K562 (cell line): ENCODE results near the gene CDC26. TPM values are rescaled to one million over a fixed set of nuclear protein-coding genes. Genes with fewer than 3 reads are reported as not detected.

Experiments used
- ATAC-seq: fragments of 200-7000 bp; cut with Tn5 transposase; 3 replicates; pipeline ENCODE4 v1.9.1; 2020; ENCODE audit warnings: moderate library complexity
- BruUV-seq: library from RNA; stranded (reverse); fragments of 400-500 nt; replicated peaks from 2 replicates; lab custom pipeline; 2021; lab: Mats Ljungman, UMichigan
- CTCF ChIA-PET: fragments of 300-600 bp; formaldehyde crosslinking; extraction: SDS; loops from one replicate; lab custom pipeline; 2021; ENCODE audit warnings: low intra/inter-chr PET ratio; lab: Yijun Ruan, JAX
- POLR2A ChIA-PET: fragments of 300-600, 350-650 bp; sonication (Branson Sonifier 250); formaldehyde crosslinking; extraction: SDS; loops from one replicate; lab custom pipeline; 2021; ENCODE audit warnings: antibody characterized with exemption, inconsistent platforms; lab: Yijun Ruan, JAX
- DNase-seq, 4 experiments: peaks; one replicate each; pipeline versions ENCODE4 v3.0.0 to v3.0.0-alpha.2; 2011 to 2018; ENCODE audit warnings: low spot score in 3 of 4, mixed read lengths in 3 of 4; ENCODE audit errors: extremely low read depth in 1 of 4
- FAIRE-seq: peaks from 2 replicates; lab custom pipeline; 2011; peaks lifted over from hg19 to GRCh38; lab: Jason Lieb, UNC
- H2AFZ ChIP-seq: 2 replicates; pipeline ENCODE4 v1.6.0; 2011; ENCODE audit warnings: low read depth, low read length, control low read depth, inconsistent platforms
- H3K27ac ChIP-seq: fragments of 200-600 bp; 3 replicates; pipeline ENCODE4 v1.8.0; 2011; ENCODE audit warnings: low read depth, mild to moderate bottlenecking, control low read depth, inconsistent platforms, low read length, moderate library complexity, mixed read lengths; ENCODE audit errors: extremely low read depth
- H3K27me3 ChIP-seq, 2 experiments: fragments of 300-600 bp in 1 of 2; 2 replicates in 1 of 2; 3 replicates in 1 of 2; pipeline versions ENCODE4 v1.6.0 to v1.8.0; 2011; ENCODE audit warnings: inconsistent platforms in 2 of 2, low read length in 2 of 2, mild to moderate bottlenecking in 1 of 2, mixed read lengths in 1 of 2, moderate library complexity in 1 of 2; ENCODE audit not compliant: control insufficient read depth in 2 of 2, insufficient read depth in 2 of 2
- H3K36me3 ChIP-seq: fragments of 300-600 bp; 3 replicates; pipeline ENCODE4 v1.8.0; 2011; ENCODE audit warnings: mild to moderate bottlenecking, low read length, inconsistent platforms; ENCODE audit not compliant: control insufficient read depth, insufficient read depth
- H3K4me1 ChIP-seq, 2 experiments: fragments of 200-600 bp in 1 of 2; replicated peaks in 1 of 2; 2 replicates in 1 of 2; 3 replicates in 1 of 2; pipeline versions ENCODE4 v1.5.1 to v1.8.0; 2011; ENCODE audit warnings: inconsistent platforms in 2 of 2, low read length in 2 of 2, mild to moderate bottlenecking in 1 of 2, mixed read lengths in 1 of 2, moderate library complexity in 1 of 2; ENCODE audit not compliant: control insufficient read depth in 2 of 2, insufficient read depth in 2 of 2
- H3K4me2 ChIP-seq: 2 replicates; pipeline ENCODE4 v1.6.1; 2011; ENCODE audit warnings: low read length, control low read depth, inconsistent platforms, mixed read lengths; ENCODE audit not compliant: insufficient read depth
- H3K4me3 ChIP-seq: fragments of 200-600 bp; sonication (generic), shearing (Covaris generic); 2 replicates; pipeline ENCODE4 v1.5.1; 2016; ENCODE audit warnings: control low read depth, inconsistent platforms
- H3K79me2 ChIP-seq: fragments of 200-600 bp; 3 replicates; pipeline ENCODE4 v1.8.0; 2011; ENCODE audit warnings: low read length, inconsistent platforms; ENCODE audit not compliant: control insufficient read depth, insufficient read depth
- H3K9ac ChIP-seq, 2 experiments: 2 replicates each; pipeline versions ENCODE4 v1.6.0 to v1.6.1; 2011; ENCODE audit warnings: low read depth in 2 of 2, low read length in 2 of 2, control low read depth in 1 of 2, inconsistent platforms in 1 of 2, mild to moderate bottlenecking in 1 of 2, mixed read lengths in 1 of 2; ENCODE audit not compliant: insufficient read depth in 1 of 2
- H3K9me1 ChIP-seq: one replicate; pipeline ENCODE4 v1.6.0; 2011; ENCODE audit warnings: inconsistent platforms, mild to moderate bottlenecking, low read length, moderate library complexity; ENCODE audit not compliant: control insufficient read depth, insufficient read depth
- H3K9me3 ChIP-seq: replicated peaks from 2 replicates; pipeline ENCODE4 v1.5.1; 2011; ENCODE audit warnings: low read depth, low read length, inconsistent platforms; ENCODE audit not compliant: control insufficient read depth, insufficient read depth
- H4K20me1 ChIP-seq: replicated peaks from 2 replicates; pipeline ENCODE4 v1.6.1; 2011; ENCODE audit warnings: low read length, inconsistent platforms, mixed read lengths; ENCODE audit not compliant: control insufficient read depth, insufficient read depth
- EGR1 ChIP-seq: fragments of 450-650 bp; conservative IDR thresholded peaks from 2 replicates; pipeline ENCODE4 v1.6.1; 2017; ENCODE audit warnings: mild to moderate bottlenecking
- FIP1L1 ChIP-seq: fragments of 200-400 bp; formaldehyde crosslinking; IDR thresholded peaks from 2 replicates; pipeline ENCODE4 v1.6.1; 2018; ENCODE audit warnings: mild to moderate bottlenecking, low read depth, low read length; ENCODE audit not compliant: poor library complexity, severe bottlenecking
- MBD1 ChIP-seq: fragments of 250-450 bp; sonication (Bioruptor Pico); IDR thresholded peaks from 2 replicates; pipeline ENCODE4 v1.8.0; 2022; ENCODE audit warnings: inconsistent platforms
- MITF ChIP-seq: IDR thresholded peaks from 2 replicates; pipeline ENCODE4 v1.6.1; 2014; ENCODE audit warnings: antibody characterized with exemption
- MYNN ChIP-seq, 2 experiments: sonication (generic); formaldehyde crosslinking in 1 of 2; IDR thresholded peaks; 2 replicates each; pipeline versions ENCODE4 v1.5.0 to v1.6.1; 2016 to 2020; ENCODE audit warnings: antibody characterized with exemption in 1 of 2, missing genetic modification reagents in 1 of 2
- NFIX ChIP-seq: fragments of 250-450 bp; sonication (Bioruptor Pico); IDR thresholded peaks from 2 replicates; pipeline ENCODE4 v1.4.0; 2020; ENCODE audit warnings: low read depth, mild to moderate bottlenecking, moderate library complexity
- REST ChIP-seq, 2 experiments: fragments of 450-650 bp; formaldehyde crosslinking in 1 of 2; IDR thresholded peaks; 2 replicates each; pipeline versions ENCODE4 v1.4.0 to v1.6.1; 2014 to 2020; ENCODE audit warnings: mild to moderate bottlenecking in 2 of 2, borderline replicate concordance in 1 of 2, low read depth in 1 of 2
- SUPT5H ChIP-seq: fragments of 450-650 bp; IDR thresholded peaks from 2 replicates; pipeline ENCODE4 v1.6.1; 2016
- WGBS: fragments of 100-300 bp; shearing (Covaris generic); methylation state at CpG from one replicate; pipeline ENCODE4 v1.1.6; 2016; ENCODE audit warnings: low coverage, mixed read lengths; ENCODE audit not compliant: insufficient coverage; ENCODE audit errors: missing lambda C conversion rate; 5-methylcytosine and 5-hydroxymethylcytosine counted together
- in situ Hi-C: fragments of 300-500 bp; cut with MboI; formaldehyde crosslinking; loops from 4 replicates; pipeline ENCODE4 v1.15.0; 2018; ENCODE audit warnings: inconsistent platforms, mixed read lengths
- intact Hi-C: fragments of 100-400 bp; cut with micrococcal nuclease; formaldehyde crosslinking; loops from 2 replicates; pipeline ENCODE4 v1.14.2; 2022
- polyA plus RNA-seq, 8 experiments: library from polyadenylated mRNA; depleted of rRNA in 4 of 8; stranded (reverse) in 5 of 8; unstranded in 3 of 8; fragments of >200 nt; fragmentation: Nextera tagmentation in 2 of 8; fragmentation: Illumina TruSeq in 1 of 8; extraction: Ambion mirVana in 2 of 8; extraction: Trizol in 1 of 8; gene quantifications; 2 replicates each; pipeline versions ENCODE4 v1.2.1 to v1.2.3, GENCODE V29; 2011 to 2014; ENCODE audit warnings: inconsistent platforms in 1 of 8, missing spikeins in 1 of 8
- total RNA-seq, 7 experiments: library from RNA; depleted of rRNA in 6 of 7; stranded (reverse); fragments of >200 nt in 6 of 7; fragmentation: Illumina TruSeq in 2 of 7; extraction: Trizol in 2 of 7; gene quantifications; 2 replicates each; pipeline versions ENCODE4 v1.2.1 to v1.2.3, GENCODE V29; 2011 to 2021; ENCODE audit warnings: low replicate concordance in 1 of 7

Gene CDC26
- total and polyA plus RNA-seq, 9 of the 15 experiments (the other 6 are each of a cell fraction or from before 2014, with no cell fraction given), result 33.0 to 147 (median 60.0) TPM

GRCh38 chr9:113221003-113221799 is 54.2 kb downstream of the CDC26 start, which contains the start of the genes FKBP15 and SLC31A1:
TSS of gene FKBP15 (minus strand) at chr9:113221277. CDS start at chr9:113221243, 34 bp downstream.
TSS of gene SLC31A1 (plus strand) at chr9:113221544. CDS start at chr9:113256149, 34,605 bp downstream.
- in situ Hi-C loops (no loop called here), intact Hi-C loops (loop anchor here (2.0 kb wide), 1 partner anchor 54 kb away; the partner anchor contains the start of genes CDC26 and PRPF4)
- under 1% methylated on average over 58 of the region's 65 CpGs for WGBS
- Histone ChIP-seq H3K9ac (peak within 1 kb of the TSS; percentile 79 to 94), H3K4me1 (peaks cover 6 to 24% of the 10 kb centered on the region in 2 experiments; a peak in 3 of 5 replicates), H2AFZ (peak within 1 kb of the TSS; percentile 96), H3K79me2 (peaks cover 78% of the 10 kb centered on the region), H3K9me3 (no peaks in the 10 kb centered on the region), H4K20me1 (0 out of 2 replicates have a peak, but pooled peaks cover 2% of the 10 kb centered on the region), H3K9me1 (no peaks in the 10 kb centered on the region), H3K27me3 (no peaks in the 10 kb centered on the region), H3K4me2 (peak within 1 kb of the TSS; percentile 95), H3K4me3 (peak within 1 kb of the TSS; percentile 76), H3K27ac (peak within 1 kb of the TSS; percentile 71), H3K36me3 (peaks cover 25% of the 10 kb centered on the region; the same call in 1 of the 3 replicates)
- ChIA-PET POLR2A (interaction anchor here (0.5 to 2.9 kb wide), 20 partner anchors 11 to 647 kb away, joined by 3 to 23 read pairs (median 4); partner anchors contain the start of genes CDC26, PRPF4 and SLC31A2), CTCF (no interaction called here)
- FAIRE-seq, result peak; percentile 96
- BruUV-seq, result no TSS peak
- DNase-seq, result peak; percentile 98 to 99 (median 99)
- ATAC-seq, result peak; percentile 94
- TF ChIP-seq EGR1, result peak; percentile 53; the same call in 1 of the 2 replicates
- no peak for TF ChIP-seq MBD1 (CRISPR knock-in tag)
- TF ChIP-seq MYNN (IDR thresholded peaks at IDR 0.05), result 0 out of 2 replicates have a peak, but pooled peaks have one; percentile 44
- no peak for TF ChIP-seq MYNN (CRISPR knock-in tag; IDR thresholded peaks at IDR 0.05)
- no peak for TF ChIP-seq MITF
- TF ChIP-seq SUPT5H, result peak; percentile 82
- peak; percentile 65 for TF ChIP-seq FIP1L1
- TF ChIP-seq NFIX (CRISPR knock-in tag), result no peak
- no peak for TF ChIP-seq REST (IDR thresholded peaks at IDR 0.05; ENCODE audit: borderline replicate concordance)
- 0 out of 2 replicates have a peak, but pooled peaks have one; percentile 35 for TF ChIP-seq REST (CRISPR knock-in tag; IDR thresholded peaks at IDR 0.05; ENCODE audit: low read depth)
